Measurements from ENCODE around the gene TMEM92.

Gene TMEM92

GRCh38 chr17:50323060-50323459 lies 48.8 kb downstream of the TMEM92 start:
- no peak overlapping the region for H3K4me3 ChIP-seq (ENCODE audit: low read length)
- no peaks in the 10 kb centered on the region for H3K79me2 ChIP-seq (ENCODE audit: low read length)
- no peak for TF ChIP-seq EZH2phosphoT487 (IDR thresholded peaks at IDR 0.05; ENCODE audit: low read depth)
- no peak for TF ChIP-seq CTCF (IDR thresholded peaks at IDR 0.05; ENCODE audit: low read depth, low read length)
- no peaks in the 10 kb centered on the region for H3K36me3 ChIP-seq (replicated peaks; ENCODE audit: low read depth, low read length)
- no peaks in the 10 kb centered on the region for H4K20me1 ChIP-seq (ENCODE audit: insufficient read depth, low read length)
- H3K27ac ChIP-seq (ENCODE audit: low read length) = no peak overlapping the region
- H3K4me1 ChIP-seq (ENCODE audit: low read length) = peaks cover 11% of the 10 kb centered on the region
- no peaks in the 10 kb centered on the region for H3K9me3 ChIP-seq (ENCODE audit: insufficient read depth, low read length)
- no peak overlapping the region for H3K4me2 ChIP-seq (ENCODE audit: low read length)
- no peak overlapping the region for H3K9ac ChIP-seq (ENCODE audit: low read length)
- H3K27me3 ChIP-seq (ENCODE audit: low read depth, low read length) = no peaks in the 10 kb centered on the region
- H2AFZ ChIP-seq (ENCODE audit: low read depth, low read length) = no peak overlapping the region

GRCh38 chr17:50325906-50326305 lies 51.6 kb downstream of the TMEM92 start:
- Histone ChIP-seq H3K4me3 (ENCODE audit: low read length) (no peak overlapping the region), H4K20me1 (ENCODE audit: insufficient read depth, low read length) (no peaks in the 10 kb centered on the region), H3K36me3 (replicated peaks; ENCODE audit: low read depth, low read length) (no peaks in the 10 kb centered on the region), H3K79me2 (ENCODE audit: low read length) (no peaks in the 10 kb centered on the region), H2AFZ (ENCODE audit: low read depth, low read length) (no peak overlapping the region), H3K9me3 (ENCODE audit: insufficient read depth, low read length) (no peaks in the 10 kb centered on the region), H3K27me3 (ENCODE audit: low read depth, low read length) (no peaks in the 10 kb centered on the region), H3K9ac (ENCODE audit: low read length) (no peak overlapping the region), H3K27ac (ENCODE audit: low read length) (no peak overlapping the region), H3K4me1 (ENCODE audit: low read length) (peaks cover 11% of the 10 kb centered on the region), H3K4me2 (ENCODE audit: low read length) (no peak overlapping the region)
- TF ChIP-seq EZH2phosphoT487 (IDR thresholded peaks at IDR 0.05; ENCODE audit: low read depth) (no peak), CTCF (IDR thresholded peaks at IDR 0.05; ENCODE audit: low read depth, low read length) (no peak)

GRCh38 chr17:50326831-50327364 lies 52.6 kb downstream of the TMEM92 start:
- no peaks in the 10 kb centered on the region for H4K20me1 ChIP-seq (ENCODE audit: insufficient read depth, low read length)
- H3K9me3 ChIP-seq (ENCODE audit: insufficient read depth, low read length) = no peaks in the 10 kb centered on the region
- peak overlapping the region; percentile 78 for H2AFZ ChIP-seq (ENCODE audit: low read depth, low read length)
- no peaks in the 10 kb centered on the region for H3K36me3 ChIP-seq (replicated peaks; ENCODE audit: low read depth, low read length)
- TF ChIP-seq CTCF (IDR thresholded peaks at IDR 0.05; ENCODE audit: low read depth, low read length) (no peak), EZH2phosphoT487 (IDR thresholded peaks at IDR 0.05; ENCODE audit: low read depth) (no peak)
- no peaks in the 10 kb centered on the region for H3K27me3 ChIP-seq (ENCODE audit: low read depth, low read length)
- peak overlapping the region; percentile 12 for H3K9ac ChIP-seq (ENCODE audit: low read length)
- H3K4me3 ChIP-seq (ENCODE audit: low read length) = peak overlapping the region; percentile 63
- no peaks in the 10 kb centered on the region for H3K79me2 ChIP-seq (ENCODE audit: low read length)
- H3K4me2 ChIP-seq (ENCODE audit: low read length) = peak overlapping the region; percentile 58
- no peak overlapping the region for H3K27ac ChIP-seq (ENCODE audit: low read length)
- peaks cover 11% of the 10 kb centered on the region for H3K4me1 ChIP-seq (ENCODE audit: low read length)

- H3K9me3 ChIP-seq (ENCODE audit: insufficient read depth, low read length) = no peaks in the 10 kb centered on the region
- no peaks in the 10 kb centered on the region for H3K79me2 ChIP-seq (ENCODE audit: low read length)
- no peaks in the 10 kb centered on the region for H4K20me1 ChIP-seq (ENCODE audit: insufficient read depth, low read length)
- TF ChIP-seq CTCF (IDR thresholded peaks at IDR 0.05; ENCODE audit: low read depth, low read length) = no peak
- TF ChIP-seq EZH2phosphoT487 (IDR thresholded peaks at IDR 0.05; ENCODE audit: low read depth) = no peak
- H3K27me3 ChIP-seq (ENCODE audit: low read depth, low read length) = no peaks in the 10 kb centered on the region
- no peak overlapping the region for H3K4me2 ChIP-seq (ENCODE audit: low read length)
- no peak overlapping the region for H3K9ac ChIP-seq (ENCODE audit: low read length)
- H3K4me3 ChIP-seq (ENCODE audit: low read length) = no peak overlapping the region
- no peak overlapping the region for H2AFZ ChIP-seq (ENCODE audit: low read depth, low read length)
- peaks cover 11% of the 10 kb centered on the region for H3K4me1 ChIP-seq (ENCODE audit: low read length)
- no peaks in the 10 kb centered on the region for H3K36me3 ChIP-seq (replicated peaks; ENCODE audit: low read depth, low read length)
- no peak overlapping the region for H3K27ac ChIP-seq (ENCODE audit: low read length)
Measured at GRCh38 chr17:50328363-50329325, 54.4 kb downstream of the TMEM92 start.

Data from OCI-LY3 (cell line).